H9 (cell line): ENCODE measurements around the gene LAMA3. TPM values are rescaled to one million over a fixed set of nuclear protein-coding genes. Genes with fewer than 3 reads are reported as not detected.

Source experiments
- DNase-seq: peaks from one replicate; pipeline ENCODE4 v3.0.0-alpha.2; 2017
- H2AFZ ChIP-seq: one replicate; pipeline ENCODE4 v1.6.1; 2013; ENCODE audit warnings: mild to moderate bottlenecking, low read length, control low read depth, moderate library complexity
- H2AK5ac ChIP-seq: 2 replicates; pipeline ENCODE4 v1.6.1; 2013; ENCODE audit warnings: low read length, control low read depth, mixed read lengths; ENCODE audit not compliant: insufficient read length
- H2BK120ac ChIP-seq: one replicate; pipeline ENCODE4 v1.6.1; 2013; ENCODE audit warnings: low read depth, mild to moderate bottlenecking, low read length, control low read depth, inconsistent platforms; ENCODE audit not compliant: poor library complexity, severe bottlenecking
- H2BK12ac ChIP-seq: 2 replicates; pipeline ENCODE4 v1.6.1; 2013; ENCODE audit warnings: low read length, control low read depth, mixed read lengths, low read depth; ENCODE audit not compliant: insufficient read length
- H2BK15ac ChIP-seq: 2 replicates; pipeline ENCODE4 v1.6.1; 2013; ENCODE audit warnings: low read depth, low read length, control low read depth
- H2BK20ac ChIP-seq: one replicate; pipeline ENCODE4 v1.6.1; 2013; ENCODE audit warnings: low read depth, mild to moderate bottlenecking, low read length, control low read depth, inconsistent platforms; ENCODE audit not compliant: poor library complexity, severe bottlenecking
- H2BK5ac ChIP-seq: 2 replicates; pipeline ENCODE4 v1.6.1; 2013; ENCODE audit warnings: low read length, control low read depth, mixed read lengths; ENCODE audit not compliant: insufficient read length
- H3K14ac ChIP-seq: 2 replicates; pipeline ENCODE4 v1.6.1; 2013; ENCODE audit warnings: low read length, control low read depth; ENCODE audit not compliant: insufficient read depth
- H3K18ac ChIP-seq: 2 replicates; pipeline ENCODE4 v1.6.1; 2013; ENCODE audit warnings: low read depth, mild to moderate bottlenecking, mixed read lengths, low read length, control low read depth; ENCODE audit not compliant: insufficient read length
- H3K23ac ChIP-seq: 2 replicates; pipeline ENCODE4 v1.6.1; 2013; ENCODE audit warnings: low read length, control low read depth, mixed read lengths, low read depth; ENCODE audit not compliant: insufficient read length
- H3K23me2 ChIP-seq: 2 replicates; pipeline ENCODE4 v1.6.1; 2013; ENCODE audit warnings: low read depth, mild to moderate bottlenecking, mixed read lengths, low read length, control low read depth; ENCODE audit not compliant: insufficient read length, poor library complexity, severe bottlenecking
- H3K27ac ChIP-seq: 2 replicates; pipeline ENCODE4 v1.5.1; 2013; ENCODE audit warnings: low read length, control low read depth, mixed read lengths, low read depth; ENCODE audit not compliant: insufficient read length
- H3K27me3 ChIP-seq: 2 replicates; pipeline ENCODE4 v1.6.1; 2013; ENCODE audit warnings: low read length, control low read depth, inconsistent platforms; ENCODE audit not compliant: insufficient read depth
- H3K4ac ChIP-seq: 2 replicates; pipeline ENCODE4 v1.6.1; 2013; ENCODE audit warnings: low read depth, mild to moderate bottlenecking, control low read depth, inconsistent platforms, low read length, moderate library complexity
- H3K4me1 ChIP-seq: 2 replicates; pipeline ENCODE4 v1.6.1; 2013; ENCODE audit warnings: low read length, control low read depth, inconsistent platforms; ENCODE audit not compliant: insufficient read depth
- H3K4me2 ChIP-seq: 2 replicates; pipeline ENCODE4 v1.6.1; 2013; ENCODE audit warnings: low read length, control low read depth, mixed read lengths; ENCODE audit not compliant: insufficient read length, insufficient read depth
- H3K56ac ChIP-seq: 2 replicates; pipeline ENCODE4 v1.6.1; 2013; ENCODE audit warnings: low read depth, mild to moderate bottlenecking, mixed read lengths, low read length, control low read depth; ENCODE audit not compliant: insufficient read length
- H3K79me1 ChIP-seq: 2 replicates; pipeline ENCODE4 v1.6.1; 2013; ENCODE audit warnings: low read depth, mild to moderate bottlenecking, moderate library complexity, low read length, control low read depth, inconsistent platforms; ENCODE audit not compliant: insufficient read depth, poor library complexity, severe bottlenecking
- H3K79me2 ChIP-seq: 2 replicates; pipeline ENCODE4 v1.6.1; 2013; ENCODE audit warnings: low read length, control low read depth, inconsistent platforms; ENCODE audit not compliant: insufficient read depth
- H3K9ac ChIP-seq: 2 replicates; pipeline ENCODE4 v1.6.1; 2013; ENCODE audit warnings: low read length, control low read depth, mixed read lengths; ENCODE audit not compliant: insufficient read length; ENCODE audit errors: extremely low read depth
- H3K9me3 ChIP-seq: one replicate; pipeline ENCODE4 v1.6.1; 2013; ENCODE audit warnings: low read depth, low read length, inconsistent platforms; ENCODE audit not compliant: control insufficient read depth
- H3T11ph ChIP-seq: one replicate; pipeline ENCODE4 v1.6.1; 2013; ENCODE audit warnings: mild to moderate bottlenecking, low read length, control low read depth, inconsistent platforms
- H4K20me1 ChIP-seq: one replicate; pipeline ENCODE4 v1.6.1; 2013; ENCODE audit not compliant: control insufficient read depth, insufficient read length, insufficient read depth
- H4K5ac ChIP-seq: 2 replicates; pipeline ENCODE4 v1.6.1; 2013; ENCODE audit warnings: low read depth, mild to moderate bottlenecking, mixed read lengths, low read length, control low read depth; ENCODE audit not compliant: insufficient read length
- H4K8ac ChIP-seq: replicated peaks from 2 replicates; pipeline ENCODE4 v1.6.1; 2013; ENCODE audit warnings: low read length, control low read depth, mixed read lengths, low read depth; ENCODE audit not compliant: insufficient read length
- H4K91ac ChIP-seq: 2 replicates; pipeline ENCODE4 v1.6.1; 2013; ENCODE audit warnings: low read depth, mild to moderate bottlenecking, moderate library complexity, mixed read lengths, low read length, control low read depth; ENCODE audit not compliant: insufficient read length
- H3K27ac Mint-ChIP-seq, 3 experiments: 2 replicates in 2 of 3; 3 replicates in 1 of 3; pipeline ENCODE4 v1.8.0; 2020 to 2021; ENCODE audit warnings: mixed read lengths in 3 of 3, mild to moderate bottlenecking in 1 of 3, moderate library complexity in 1 of 3
- H3K27me3 Mint-ChIP-seq: 2 replicates; pipeline ENCODE4 v1.8.0; 2021; ENCODE audit warnings: low read depth, mild to moderate bottlenecking, moderate library complexity, mixed read lengths
- H3K36me3 Mint-ChIP-seq, 3 experiments: 2 replicates in 2 of 3; 3 replicates in 1 of 3; pipeline ENCODE4 v1.8.0; 2020 to 2021; ENCODE audit warnings: low read depth in 3 of 3, mixed read lengths in 3 of 3; ENCODE audit not compliant: insufficient read depth in 1 of 3
- H3K4me1 Mint-ChIP-seq, 2 experiments: 2 replicates each; pipeline ENCODE4 v1.8.0; 2020; ENCODE audit warnings: mixed read lengths in 2 of 2
- H3K4me3 Mint-ChIP-seq, 2 experiments: 2 replicates in 1 of 2; 3 replicates in 1 of 2; pipeline ENCODE4 v1.8.0; 2020 to 2021; ENCODE audit warnings: mild to moderate bottlenecking in 2 of 2, mixed read lengths in 2 of 2, moderate library complexity in 1 of 2
- H3K9me3 Mint-ChIP-seq, 2 experiments: 2 replicates in 1 of 2; 3 replicates in 1 of 2; pipeline ENCODE4 v1.8.0; 2020; ENCODE audit warnings: mild to moderate bottlenecking in 2 of 2, mixed read lengths in 2 of 2, moderate library complexity in 1 of 2
- CTCF ChIP-seq: fragments of 200-600 bp; sonication (generic); conservative IDR thresholded peaks from 3 replicates; pipeline ENCODE4 v1.8.0; 2021; ENCODE audit warnings: antibody characterized with exemption, mild to moderate bottlenecking
- WGBS: extraction: QIAGEN DNeasy Blood & Tissue Kit; methylation state at CpG from one replicate; pipeline ENCODE4 v1.1.7; 2013; ENCODE audit warnings: missing lambda C conversion rate, low lambda C conversion rate, mixed read lengths; ENCODE audit not compliant: insufficient read length; ENCODE audit errors: extremely low coverage; 5-methylcytosine and 5-hydroxymethylcytosine counted together
- total RNA-seq: library from RNA; stranded (reverse); gene quantifications from 2 replicates; pipeline ENCODE4 v1.2.1, GENCODE V29; 2021

Gene LAMA3
- total RNA-seq, 1 experiment from 2014 or later, result 0.33 TPM

- H4K20me1 ChIP-seq, result no peaks in the 10 kb centered on the region
- H3K9me3 ChIP-seq, result no peaks in the 10 kb centered on the region
- H4K91ac ChIP-seq, result no peak overlapping the region
- no peaks in the 10 kb centered on the region for H3K23me2 ChIP-seq
- Mint-ChIP-seq H3K36me3 (no peaks in the 10 kb centered on the region), H3K9me3 (no peaks in the 10 kb centered on the region), H3K4me1 (peaks cover 26 to 32% of the 10 kb centered on the region in 2 experiments), H3K27ac (0 out of 7 replicates have a peak overlapping the region, but pooled peaks of 1 of the 3 experiments have one; percentile 18), H3K4me3 (no peak overlapping the region), H3K27me3 (peaks cover 1% of the 10 kb centered on the region)
- no peak overlapping the region for H4K8ac ChIP-seq
- H2AK5ac ChIP-seq, result no peak overlapping the region
- no peak overlapping the region for H3T11ph ChIP-seq
- no peak overlapping the region for H3K9ac ChIP-seq
- H3K18ac ChIP-seq, result no peak overlapping the region
- H3K56ac ChIP-seq, result no peak overlapping the region
- no peaks in the 10 kb centered on the region for H3K27me3 ChIP-seq
- H2BK120ac ChIP-seq, result no peak overlapping the region
- WGBS, result no CpG with 5 or more reads among the region's 9 CpGs
- H2BK20ac ChIP-seq, result no peak overlapping the region
- no peak overlapping the region for H4K5ac ChIP-seq
- no peak for TF ChIP-seq CTCF
- no peak overlapping the region for H3K4ac ChIP-seq
- peaks cover 2% of the 10 kb centered on the region; the same call in 1 of the 2 replicates for H3K4me1 ChIP-seq
- H2BK5ac ChIP-seq, result no peak overlapping the region
- no peak overlapping the region for H3K4me2 ChIP-seq
- H2AFZ ChIP-seq, result no peak overlapping the region
- no peaks in the 10 kb centered on the region for H3K79me2 ChIP-seq
- H2BK15ac ChIP-seq, result no peak overlapping the region
- no peak for DNase-seq
- no peak overlapping the region for H3K14ac ChIP-seq
- no peak overlapping the region for H3K27ac ChIP-seq
- H3K79me1 ChIP-seq, result no peaks in the 10 kb centered on the region
- no peak overlapping the region for H3K23ac ChIP-seq
- no peak overlapping the region for H2BK12ac ChIP-seq
Measured at GRCh38 chr18:23844991-23845680, 155.9 kb downstream of the LAMA3 start.
